ENCODE results near the gene CACNA1F. TPM values are rescaled to one million over a fixed set of nuclear protein-coding genes. Genes with fewer than 3 reads are reported as not detected.

The CACNA1F gene
- total and polyA plus RNA-seq, 3 donors from 2014 or later, result 0.16 to 0.24 (median 0.19) TPM

- Histone ChIP-seq H3K27me3 (no peaks in the 10 kb centered on the region), H3K27ac (no peak overlapping the region)
- WGBS, 2 donors, result 97 to 100% methylated on average over 5 to 10 of the region's 17 CpGs
These were observed 27.3 kb upstream of the CACNA1F start for GRCh38 chrX:49260221-49260985.

GRCh38 chrX:49258749-49259124 lies 25.6 kb upstream of the CACNA1F start:
- intact Hi-C loops (cut with DNase I; ENCODE audit: low total_unique reads), result no loop called here
- no peak overlapping the region for H3K27ac ChIP-seq
- no peaks in the 10 kb centered on the region for H3K4me1 ChIP-seq
- H3K9me3 ChIP-seq, result no peaks in the 10 kb centered on the region
- no peaks in the 10 kb centered on the region for H3K27me3 ChIP-seq
- no peak overlapping the region for H3K4me3 ChIP-seq
- WGBS, 2 donors, result 71 to 89% methylated on average over 1 to 5 of the region's 5 CpGs
- TF ChIP-seq CTCF (IDR thresholded peaks at IDR 0.05), result no peak
- TF ChIP-seq POLR2A (IDR thresholded peaks at IDR 0.05), result no peak
- H3K36me3 ChIP-seq (ENCODE audit: low read depth, missing control alignments), result no peaks in the 10 kb centered on the region
- DNase-seq, result no peak

More at GRCh38 chrX:49260221-49260985, 27.3 kb upstream of the CACNA1F start:
- Histone ChIP-seq H3K9me3 (no peaks in the 10 kb centered on the region), H3K4me1 (no peaks in the 10 kb centered on the region), H3K36me3 (ENCODE audit: low read depth, missing control alignments) (no peaks in the 10 kb centered on the region), H3K4me3 (no peak overlapping the region)
- TF ChIP-seq CTCF (IDR thresholded peaks at IDR 0.05), result no peak
- TF ChIP-seq POLR2A (IDR thresholded peaks at IDR 0.05), result no peak
- DNase-seq, result no peak
- intact Hi-C loops (cut with DNase I; ENCODE audit: low total_unique reads), result no loop called here

GRCh38 chrX:49257846-49258748 lies 25.0 kb upstream of the CACNA1F start:
- Histone ChIP-seq H3K9me3 (no peaks in the 10 kb centered on the region), H3K4me1 (no peaks in the 10 kb centered on the region), H3K36me3 (ENCODE audit: low read depth, missing control alignments) (no peaks in the 10 kb centered on the region), H3K4me3 (no peak overlapping the region), H3K27me3 (no peaks in the 10 kb centered on the region), H3K27ac (no peak overlapping the region)
- intact Hi-C loops (cut with DNase I; ENCODE audit: low total_unique reads), result no loop called here
- no peak for DNase-seq
- TF ChIP-seq POLR2A (IDR thresholded peaks at IDR 0.05) (no peak), CTCF (IDR thresholded peaks at IDR 0.05) (no peak)
- WGBS, 2 donors, result 82% methylated on average over 16 of the region's 20 CpGs; no CpG with 5 or more reads in 1 of the 2 donors

GRCh38 chrX:49257074-49257790 lies 24.1 kb upstream of the CACNA1F start:
- Histone ChIP-seq H3K9me3 (no peaks in the 10 kb centered on the region), H3K36me3 (ENCODE audit: low read depth, missing control alignments) (no peaks in the 10 kb centered on the region), H3K27ac (no peak overlapping the region), H3K4me3 (no peak overlapping the region), H3K4me1 (no peaks in the 10 kb centered on the region), H3K27me3 (no peaks in the 10 kb centered on the region)
- 88 to 95% methylated on average over 6 to 8 of the region's 14 CpGs for WGBS, 2 donors
- TF ChIP-seq POLR2A (IDR thresholded peaks at IDR 0.05) (no peak), CTCF (IDR thresholded peaks at IDR 0.05) (no peak)
- no peak for DNase-seq
- intact Hi-C loops (cut with DNase I; ENCODE audit: low total_unique reads), result no loop called here
